ENCODE data around the gene LEAP2.

LEAP2 gene

GRCh38 chr5:132873119-132873929, at the start of gene LEAP2:
LEAP2 (plus strand) TSS chr5:132873668; CDS start chr5:132873695, 27 bp downstream.
- FAIRE-seq: no peak

GRCh38 chr5:132824426-132824825, 49.0 kb upstream of the LEAP2 start:
- FAIRE-seq: no peak

- FAIRE-seq: no peak
Observed at GRCh38 chr5:132825033-132825833, 48.2 kb upstream of the LEAP2 start.

- FAIRE-seq: no peak
Observed at GRCh38 chr5:132825834-132826391, 47.6 kb upstream of the LEAP2 start.

- FAIRE-seq: no peak
Observed at GRCh38 chr5:132826424-132827082, 46.9 kb upstream of the LEAP2 start.

- no peak for FAIRE-seq
Observed at GRCh38 chr5:132827943-132828673, 45.4 kb upstream of the LEAP2 start.

- no peak for FAIRE-seq
Observed at GRCh38 chr5:132828846-132829494, 44.5 kb upstream of the LEAP2 start.

- FAIRE-seq: no peak
Observed at GRCh38 chr5:132829742-132830435, 43.6 kb upstream of the LEAP2 start.

GRCh38 chr5:132830436-132831094, 42.9 kb upstream of the LEAP2 start, which contains the start of gene SHROOM1:
SHROOM1 (minus strand) TSS chr5:132830647; CDS start chr5:132826140, 4,507 bp downstream.
- FAIRE-seq: no peak

- no peak for FAIRE-seq
Observed at GRCh38 chr5:132831095-132831860, 42.2 kb upstream of the LEAP2 start.

GRCh38 chr5:132832612-132833011, 40.9 kb upstream of the LEAP2 start:
- no peak for FAIRE-seq

- no peak for FAIRE-seq
Observed at GRCh38 chr5:132834057-132834456, 39.4 kb upstream of the LEAP2 start.

GRCh38 chr5:132836852-132837251, 36.6 kb upstream of the LEAP2 start:
- no peak for FAIRE-seq

- FAIRE-seq: no peak
Observed at GRCh38 chr5:132837868-132838267, 35.6 kb upstream of the LEAP2 start.

GRCh38 chr5:132838516-132839282, 34.8 kb upstream of the LEAP2 start:
- no peak for FAIRE-seq

GRCh38 chr5:132839426-132840301, 33.8 kb upstream of the LEAP2 start:
- no peak for FAIRE-seq

- FAIRE-seq: no peak
Observed at GRCh38 chr5:132840313-132840712, 33.2 kb upstream of the LEAP2 start.

- no peak for FAIRE-seq
Observed at GRCh38 chr5:132840896-132841295, 32.6 kb upstream of the LEAP2 start.

Data from colon (tissue), 2 donors.